Mucosa of stomach (tissue), 1 donor: Measurements from ENCODE around the gene CCN2.
A peak's percentile ranks its signal among the peaks of the same experiment; 100 is the strongest.

Experiments used
- H3K27me3 ChIP-seq: one replicate; pipeline ENCODE4 v1.7.0; 2013; ENCODE audit warnings: mild to moderate bottlenecking, low read length; ENCODE audit not compliant: control insufficient read depth, insufficient read depth
- H3K36me3 ChIP-seq: one replicate; pipeline ENCODE4 v1.7.0; 2013; ENCODE audit warnings: low read length; ENCODE audit not compliant: control insufficient read depth, insufficient read depth
- H3K4me1 ChIP-seq: one replicate; pipeline ENCODE4 v1.7.0; 2013; ENCODE audit warnings: mild to moderate bottlenecking, low read length; ENCODE audit not compliant: control insufficient read depth, insufficient read depth
- H3K4me3 ChIP-seq: one replicate; pipeline ENCODE4 v1.7.0; 2013; ENCODE audit warnings: low read length
- H3K9ac ChIP-seq: one replicate; pipeline ENCODE4 v1.7.0; 2013; ENCODE audit warnings: mild to moderate bottlenecking, low read length, moderate library complexity
- H3K9me3 ChIP-seq: one replicate; pipeline ENCODE4 v1.7.0; 2013; ENCODE audit warnings: mild to moderate bottlenecking, low read length, moderate library complexity; ENCODE audit not compliant: control insufficient read depth
- donor health status: Pancreatic carcinoma.

The CCN2 gene

DNA sequence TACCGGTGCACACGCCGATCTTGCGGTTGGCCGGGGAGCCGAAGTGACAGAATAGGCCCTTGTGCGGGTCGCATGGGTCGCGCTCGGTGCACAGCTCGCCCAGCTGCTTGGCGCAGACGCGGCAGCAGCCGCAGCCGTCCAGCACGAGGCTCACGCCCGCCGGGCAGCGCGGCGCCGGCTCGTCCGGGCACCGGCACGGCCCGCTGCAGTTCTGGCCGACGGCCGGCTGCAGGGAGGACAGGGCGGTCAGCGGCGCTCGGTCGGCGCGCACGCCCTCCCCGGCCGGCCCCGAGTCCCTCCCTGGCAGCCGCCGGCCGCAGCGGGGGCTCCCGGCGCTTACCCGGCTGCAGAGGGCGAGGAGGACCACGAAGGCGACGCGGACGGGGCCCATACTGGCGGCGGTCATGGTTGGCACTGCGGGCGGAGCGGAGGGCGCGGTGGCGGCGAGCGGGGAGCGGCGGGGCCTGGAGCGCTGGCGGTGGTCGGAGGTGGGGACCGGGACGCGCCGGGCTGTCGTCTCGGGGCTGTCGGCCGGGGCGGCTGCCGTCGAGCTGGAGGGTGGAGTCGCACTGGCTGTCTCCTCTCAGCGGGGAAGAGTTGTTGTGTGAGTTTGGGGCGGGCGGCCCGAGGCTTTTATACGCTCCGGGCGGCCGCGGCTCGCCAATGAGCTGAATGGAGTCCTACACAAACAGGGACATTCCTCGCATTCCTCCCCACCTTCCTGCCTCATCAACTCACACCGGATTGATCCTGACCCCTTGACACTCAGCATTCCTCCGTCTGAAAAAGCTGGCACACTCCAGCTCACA is at the start of gene CCN2:
Gene CCN2, minus strand, starts transcription at position 606 of the 809 bp plus-strand sequence. Its CDS starts 200 bp downstream, at position 406.
- no peaks in the 10 kb centered on the region for H3K36me3 ChIP-seq
- H3K27me3 ChIP-seq, result no peaks in the 10 kb centered on the region
- peak within 1 kb of the TSS; percentile 98 for H3K4me3 ChIP-seq
- H3K4me1 ChIP-seq, result peaks cover 38% of the 10 kb centered on the region
- H3K9me3 ChIP-seq, result no peaks in the 10 kb centered on the region
- peak within 1 kb of the TSS; percentile 75 for H3K9ac ChIP-seq

GRCh38 chr6:132000296-132000695 is 49.1 kb upstream of the CCN2 start:
- no peaks in the 10 kb centered on the region for H3K9me3 ChIP-seq
- no peak overlapping the region for H3K9ac ChIP-seq
- H3K27me3 ChIP-seq, result no peaks in the 10 kb centered on the region
- H3K36me3 ChIP-seq, result no peaks in the 10 kb centered on the region
- no peak overlapping the region for H3K4me3 ChIP-seq
- H3K4me1 ChIP-seq, result peaks cover 9% of the 10 kb centered on the region

- Histone ChIP-seq H3K4me1 (peaks cover 8% of the 10 kb centered on the region), H3K9me3 (no peaks in the 10 kb centered on the region), H3K36me3 (no peaks in the 10 kb centered on the region), H3K27me3 (no peaks in the 10 kb centered on the region), H3K9ac (no peak overlapping the region), H3K4me3 (no peak overlapping the region)
These were observed 48.5 kb upstream of the CCN2 start for GRCh38 chr6:131999545-132000146.

DNA sequence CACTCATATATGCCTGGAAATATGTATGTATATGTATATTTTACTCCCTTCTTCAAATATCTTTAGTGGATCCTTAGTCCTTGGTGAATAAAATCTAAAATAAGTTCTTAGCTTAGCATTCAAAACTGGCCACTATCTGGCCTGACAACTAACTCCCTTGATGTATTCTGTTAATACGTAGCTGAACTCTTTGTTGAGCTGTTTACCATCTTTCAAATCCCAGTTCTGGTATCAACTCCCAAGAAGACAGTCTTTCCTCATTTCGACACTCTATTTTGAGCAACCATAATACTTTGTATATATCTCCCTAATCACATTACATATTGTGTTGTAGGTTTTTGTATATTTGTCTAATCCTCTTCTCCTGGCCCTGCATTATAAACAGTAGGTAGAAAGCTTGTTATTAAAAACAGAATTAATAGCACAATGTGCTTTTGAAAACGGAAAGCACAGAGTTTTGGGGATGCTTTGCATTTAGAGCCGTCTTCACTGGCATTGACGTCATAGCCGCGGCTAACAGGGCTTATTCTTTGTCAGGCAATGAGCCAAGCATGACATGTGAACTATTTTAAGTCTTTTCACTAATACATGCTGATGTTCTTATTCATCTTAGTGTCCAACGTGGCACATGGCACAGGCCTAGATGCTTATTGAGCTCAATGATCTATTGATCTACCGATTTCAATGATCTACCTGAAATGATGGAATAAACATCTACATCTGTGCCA is 47.2 kb upstream of the CCN2 start:
- Histone ChIP-seq H3K9ac (no peak overlapping the region), H3K4me3 (no peak overlapping the region), H3K27me3 (no peaks in the 10 kb centered on the region), H3K36me3 (no peaks in the 10 kb centered on the region), H3K4me1 (peaks cover 8% of the 10 kb centered on the region), H3K9me3 (no peaks in the 10 kb centered on the region)

GRCh38 chr6:131997429-131998153 is 46.4 kb upstream of the CCN2 start:
- H3K9me3 ChIP-seq, result no peaks in the 10 kb centered on the region
- H3K36me3 ChIP-seq, result no peaks in the 10 kb centered on the region

DNA sequence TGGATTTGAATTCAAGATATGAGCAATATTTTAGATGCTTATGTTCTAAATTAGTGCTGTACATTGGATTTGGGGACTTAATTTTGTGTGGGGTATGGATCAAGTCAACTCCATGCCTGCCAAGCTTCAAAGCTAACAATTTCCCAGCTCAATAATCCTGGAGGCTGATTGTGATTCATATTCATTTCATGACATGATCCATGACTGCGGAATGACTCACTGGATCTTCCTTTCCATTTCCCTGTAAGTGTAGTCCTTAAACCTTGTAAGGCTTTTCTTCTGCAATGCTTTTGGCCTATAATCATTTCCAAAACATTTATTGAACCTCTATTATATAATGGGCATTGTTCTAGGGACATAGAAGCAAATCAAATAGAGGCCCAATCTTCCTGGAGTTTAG is 44.7 kb upstream of the CCN2 start:
- Histone ChIP-seq H3K4me3 (no peak overlapping the region), H3K9ac (no peak overlapping the region)

More at GRCh38 chr6:131997429-131998153, 46.4 kb upstream of the CCN2 start:
- H3K27me3 ChIP-seq, result no peaks in the 10 kb centered on the region
- peaks cover 8% of the 10 kb centered on the region for H3K4me1 ChIP-seq
- no peak overlapping the region for H3K4me3 ChIP-seq
- no peak overlapping the region for H3K9ac ChIP-seq

GRCh38 chr6:131992557-131992956 is 41.4 kb upstream of the CCN2 start:
- peaks cover 3% of the 10 kb centered on the region for H3K4me1 ChIP-seq
- no peak overlapping the region for H3K4me3 ChIP-seq
- H3K36me3 ChIP-seq, result no peaks in the 10 kb centered on the region
- H3K9ac ChIP-seq, result no peak overlapping the region
- no peaks in the 10 kb centered on the region for H3K9me3 ChIP-seq
- H3K27me3 ChIP-seq, result no peaks in the 10 kb centered on the region

More for the DNA sequence above, 44.7 kb upstream of the CCN2 start:
- Histone ChIP-seq H3K4me1 (peaks cover 8% of the 10 kb centered on the region), H3K9me3 (no peaks in the 10 kb centered on the region), H3K27me3 (no peaks in the 10 kb centered on the region), H3K36me3 (no peaks in the 10 kb centered on the region)

- no peaks in the 10 kb centered on the region for H3K9me3 ChIP-seq
- no peaks in the 10 kb centered on the region for H3K4me1 ChIP-seq
- no peaks in the 10 kb centered on the region for H3K36me3 ChIP-seq
- H3K27me3 ChIP-seq, result no peaks in the 10 kb centered on the region
- H3K4me3 ChIP-seq, result no peak overlapping the region
- H3K9ac ChIP-seq, result no peak overlapping the region
These were observed 37.9 kb upstream of the CCN2 start for GRCh38 chr6:131989036-131989435.

DNA sequence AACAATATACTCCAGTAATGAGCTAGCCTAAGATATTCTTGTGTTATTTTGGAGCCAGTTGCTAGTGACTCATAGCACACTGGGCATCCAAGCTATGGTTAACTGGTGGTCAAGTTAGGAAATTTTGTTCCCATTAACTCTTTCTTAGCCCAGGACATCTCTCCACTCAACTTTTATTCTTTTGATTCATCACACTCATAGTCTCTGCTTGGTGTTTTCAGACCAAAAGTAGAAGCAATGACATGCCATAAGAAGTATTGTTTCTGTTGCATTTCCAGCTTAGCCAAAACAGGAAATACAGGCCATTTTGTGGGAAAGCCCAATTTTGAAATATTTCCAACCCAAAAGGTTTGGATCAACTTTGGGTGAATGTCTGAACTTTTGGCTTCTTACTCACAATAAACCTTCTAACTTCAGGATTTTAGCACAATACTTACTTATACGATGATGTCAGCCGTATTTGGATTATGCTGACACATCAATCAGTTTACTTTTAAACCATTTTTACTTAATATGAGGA is 31.6 kb upstream of the CCN2 start:
- Histone ChIP-seq H3K9me3 (no peaks in the 10 kb centered on the region), H3K9ac (no peak overlapping the region), H3K36me3 (no peaks in the 10 kb centered on the region), H3K4me1 (peaks cover 22% of the 10 kb centered on the region), H3K27me3 (no peaks in the 10 kb centered on the region), H3K4me3 (no peak overlapping the region)

DNA sequence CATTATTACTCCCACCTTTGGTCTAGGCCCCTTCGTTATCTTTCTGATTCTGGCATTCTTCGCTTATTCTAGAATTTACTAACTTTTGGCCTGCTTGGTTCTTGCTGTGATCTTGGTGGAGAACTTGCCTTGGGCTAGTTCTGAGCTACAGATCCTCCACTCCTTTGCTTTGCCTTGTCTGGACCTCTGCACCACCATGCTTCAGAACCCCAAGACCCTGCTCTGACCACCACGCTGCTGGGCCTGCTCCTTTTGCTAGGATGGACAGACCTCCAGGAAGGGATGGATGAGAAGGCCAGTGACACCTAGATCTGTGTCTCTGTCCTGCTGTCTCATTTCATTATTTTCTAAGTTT is 30.4 kb upstream of the CCN2 start:
- H3K4me3 ChIP-seq, result no peak overlapping the region
- peaks cover 22% of the 10 kb centered on the region for H3K4me1 ChIP-seq
- H3K9me3 ChIP-seq, result no peaks in the 10 kb centered on the region

GRCh38 chr6:131980791-131981623 is 29.8 kb upstream of the CCN2 start:
- Histone ChIP-seq H3K27me3 (no peaks in the 10 kb centered on the region), H3K4me1 (peaks cover 22% of the 10 kb centered on the region), H3K36me3 (no peaks in the 10 kb centered on the region), H3K4me3 (no peak overlapping the region), H3K9ac (no peak overlapping the region), H3K9me3 (no peaks in the 10 kb centered on the region)

More for the DNA sequence above, 30.4 kb upstream of the CCN2 start:
- Histone ChIP-seq H3K36me3 (no peaks in the 10 kb centered on the region), H3K9ac (no peak overlapping the region), H3K27me3 (no peaks in the 10 kb centered on the region)
